Esophagus squamous epithelium (tissue), 5 donors: ENCODE measurements around the gene ORMDL3. TPM values are rescaled to one million over a fixed set of nuclear protein-coding genes. Genes with fewer than 3 reads are reported as not detected.

Experiments used
- DNase-seq: peaks from one replicate; lab custom pipeline; 2025; lab: John Stamatoyannopoulos, UW
- H3K27ac ChIP-seq, 4 donors: fragments of 200-600 bp; sonication (generic); one replicate each; pipeline ENCODE4 v1.5.1; 2016 to 2019; ENCODE audit warnings: mild to moderate bottlenecking in 1 of 4
- H3K27me3 ChIP-seq, 4 donors: fragments of 200-600 bp; sonication (generic); 1 replicate in 3 of 4; 2 replicates in 1 of 4; pipeline versions ENCODE4 v1.5.1 to v1.6.0; 2017 to 2021; ENCODE audit warnings: antibody characterized with exemption in 1 of 4
- H3K36me3 ChIP-seq, 3 donors: fragments of 200-600 bp; sonication (generic); one replicate each; pipeline ENCODE4 v1.5.1; 2016 to 2019
- H3K4me1 ChIP-seq, 3 donors: fragments of 200-600 bp; sonication (generic); one replicate each; pipeline ENCODE4 v1.5.1; 2017 to 2019
- H3K4me3 ChIP-seq, 4 donors: fragments of 200-600 bp; sonication (generic); 1 replicate in 3 of 4; 2 replicates in 1 of 4; pipeline ENCODE4 v1.5.1; 2016 to 2019; ENCODE audit warnings: mild to moderate bottlenecking in 2 of 4, moderate library complexity in 1 of 4
- H3K9me3 ChIP-seq, 3 donors: fragments of 200-600 bp; sonication (generic); one replicate each; pipeline ENCODE4 v1.5.1; 2016 to 2019
- CTCF ChIP-seq, 6 experiments: fragments of 450-650 bp in 4 of 6; fragments of 200-600 bp in 2 of 6; sonication (generic) in 2 of 6; IDR thresholded peaks; one replicate each; pipeline ENCODE4 v1.5.1; 2016 to 2019; ENCODE audit warnings: antibody characterized with exemption in 6 of 6, mild to moderate bottlenecking in 4 of 6, moderate library complexity in 4 of 6
- POLR2A ChIP-seq, 4 donors: fragments of 450-650 bp; IDR thresholded peaks; one replicate each; pipeline ENCODE4 v1.6.1; 2017; ENCODE audit warnings: antibody characterized with exemption in 4 of 4, mild to moderate bottlenecking in 4 of 4, moderate library complexity in 3 of 4
- WGBS, 2 donors: methylation state at CpG; one replicate each; pipeline ENCODE4 v1.1.5; 2018; 5-methylcytosine and 5-hydroxymethylcytosine counted together
- intact Hi-C: fragments of 100-400 bp; cut with DNase I; formaldehyde crosslinking; loops from one replicate; pipeline ENCODE4 v1.15.0; 2022
- total RNA-seq, 4 donors: library from RNA; depleted of rRNA; stranded (reverse); fragments of >200 nt; gene quantifications; one replicate each; pipeline ENCODE4 v1.1.0, GENCODE V29; 2016
- donor health status: DM: yes; HTN: yes; CAD: no.

Gene ORMDL3
- total RNA-seq, 4 donors from 2014 or later, result 13.6 to 35.2 (median 31.2) TPM

GRCh38 chr17:39972271-39972670 is 44.9 kb upstream of the ORMDL3 start:
- no peaks in the 10 kb centered on the region for H3K9me3 ChIP-seq
- no peaks in the 10 kb centered on the region for H3K36me3 ChIP-seq
- DNase-seq, result no peak
- WGBS, 2 donors, result 34 to 37% methylated on average over 3 of the region's 3 CpGs
- TF ChIP-seq POLR2A (IDR thresholded peaks at IDR 0.05) (no peak), CTCF (IDR thresholded peaks at IDR 0.05) (no peak)
- no peaks in the 10 kb centered on the region for H3K4me1 ChIP-seq
- H3K27me3 ChIP-seq, result peaks cover 0 to 67% (median 0%) of the 10 kb centered on the region in 4 donors
- intact Hi-C loops, result no loop called here
- H3K27ac ChIP-seq, result peak overlapping the region in 1 of 4 donors; percentile 32
- no peak overlapping the region for H3K4me3 ChIP-seq

- no peak for TF ChIP-seq POLR2A (IDR thresholded peaks at IDR 0.05)
- no peak for TF ChIP-seq CTCF (IDR thresholded peaks at IDR 0.05)
- DNase-seq, result no peak
These were observed 43.7 kb upstream of the ORMDL3 start for GRCh38 chr17:39971076-39971603.

GRCh38 chr17:39970157-39970692 is 42.8 kb upstream of the ORMDL3 start:
- H3K4me3 ChIP-seq, result no peak overlapping the region
- DNase-seq, result no peak
- intact Hi-C loops, result no loop called here
- 55 to 69% methylated on average over 6 to 7 of the region's 7 CpGs for WGBS, 2 donors
- TF ChIP-seq POLR2A (IDR thresholded peaks at IDR 0.05) (no peak), CTCF (IDR thresholded peaks at IDR 0.05) (no peak)
- H3K36me3 ChIP-seq, result no peaks in the 10 kb centered on the region
- H3K9me3 ChIP-seq, result no peaks in the 10 kb centered on the region
- no peaks in the 10 kb centered on the region for H3K4me1 ChIP-seq
- H3K27ac ChIP-seq, result no peak overlapping the region
- peaks cover 0 to 56% (median 0%) of the 10 kb centered on the region in 4 donors for H3K27me3 ChIP-seq

More at GRCh38 chr17:39971076-39971603, 43.7 kb upstream of the ORMDL3 start:
- H3K27me3 ChIP-seq, result peaks cover 0 to 55% (median 0%) of the 10 kb centered on the region in 4 donors
- no peaks in the 10 kb centered on the region for H3K9me3 ChIP-seq
- H3K36me3 ChIP-seq, result no peaks in the 10 kb centered on the region
- WGBS, 2 donors, result 86 to 96% methylated on average over 2 to 4 of the region's 4 CpGs
- no peaks in the 10 kb centered on the region for H3K4me1 ChIP-seq
- intact Hi-C loops, result no loop called here
- H3K4me3 ChIP-seq, result no peak overlapping the region
- peak overlapping the region in 1 of 4 donors; percentile 32 for H3K27ac ChIP-seq

GRCh38 chr17:39969375-39969774 is 42.0 kb upstream of the ORMDL3 start:
- H3K36me3 ChIP-seq, result no peaks in the 10 kb centered on the region
- H3K4me1 ChIP-seq, result no peaks in the 10 kb centered on the region
- H3K27me3 ChIP-seq, result peaks cover 0 to 55% (median 0%) of the 10 kb centered on the region in 4 donors
- no peak overlapping the region for H3K4me3 ChIP-seq
- intact Hi-C loops, result no loop called here
- 75 to 82% methylated on average over 6 of the region's 6 CpGs for WGBS, 2 donors
- no peaks in the 10 kb centered on the region for H3K9me3 ChIP-seq
- DNase-seq, result no peak
- no peak overlapping the region for H3K27ac ChIP-seq
- TF ChIP-seq CTCF (IDR thresholded peaks at IDR 0.05) (no peak), POLR2A (IDR thresholded peaks at IDR 0.05) (no peak)

GRCh38 chr17:39968761-39969160 is 41.4 kb upstream of the ORMDL3 start:
- intact Hi-C loops, result no loop called here
- 59 to 93% methylated on average over 2 of the region's 2 CpGs for WGBS, 2 donors
- no peak overlapping the region for H3K27ac ChIP-seq

More at GRCh38 chr17:39968761-39969160, 41.4 kb upstream of the ORMDL3 start:
- no peaks in the 10 kb centered on the region for H3K9me3 ChIP-seq
- H3K36me3 ChIP-seq, result no peaks in the 10 kb centered on the region
- H3K27me3 ChIP-seq, result peaks cover 0 to 55% (median 0%) of the 10 kb centered on the region in 4 donors
- no peak overlapping the region for H3K4me3 ChIP-seq
- TF ChIP-seq CTCF (IDR thresholded peaks at IDR 0.05), result no peak
- TF ChIP-seq POLR2A (IDR thresholded peaks at IDR 0.05), result no peak
- no peak for DNase-seq
- no peaks in the 10 kb centered on the region for H3K4me1 ChIP-seq
